HFFc6 (cell line): Measurements from ENCODE around the gene KRTAP5-9. TPM values are rescaled to one million over a fixed set of nuclear protein-coding genes. Genes with fewer than 3 reads are reported as not detected.
"Not testable (repeated sequence)": the region's sequence is repeated elsewhere in the genome, so short reads cannot be mapped to it uniquely, and the experiment has no call there.

ENCODE experiments used
- DNase-seq: peaks from one replicate; pipeline ENCODE4 v3.0.0-alpha.2; 2018
- H3K27ac Mint-ChIP-seq: 2 replicates; pipeline ENCODE4 v1.8.0; 2020; ENCODE audit warnings: mild to moderate bottlenecking, mixed read lengths
- H3K27me3 Mint-ChIP-seq: 2 replicates; pipeline ENCODE4 v1.8.0; 2021; ENCODE audit warnings: mild to moderate bottlenecking, moderate library complexity, mixed read lengths; ENCODE audit not compliant: insufficient read depth
- H3K36me3 Mint-ChIP-seq: 2 replicates; pipeline ENCODE4 v1.8.0; 2021; ENCODE audit warnings: low read depth, mixed read lengths
- H3K4me1 Mint-ChIP-seq: 2 replicates; pipeline ENCODE4 v1.8.0; 2020; ENCODE audit warnings: low read depth, mixed read lengths
- H3K4me3 Mint-ChIP-seq: 2 replicates; pipeline ENCODE4 v1.8.0; 2020; ENCODE audit warnings: mild to moderate bottlenecking, moderate library complexity, mixed read lengths
- H3K9me3 Mint-ChIP-seq: 2 replicates; pipeline ENCODE4 v1.8.0; 2020; ENCODE audit warnings: mild to moderate bottlenecking, mixed read lengths
- total RNA-seq, 6 experiments: library from RNA; stranded (reverse); fragmentation: NEBNext Ultra II Directional; extraction: Animal tissue kit (Norgen Biotek cat#: 25700); gene quantifications; 2 replicates in 1 of 6; 3 replicates in 5 of 6; pipeline ENCODE4 v1.2.3, GENCODE V29; 2021
- TF ChIP-seq, protein P1 (sequence below): fragments of 200-600 bp; sonication (generic); IDR thresholded peaks from 2 replicates; pipeline ENCODE4 v1.5.0; 2021; ENCODE audit warnings: antibody characterized with exemption, mild to moderate bottlenecking

The KRTAP5-9 gene
- total RNA-seq, 6 experiments from 2014 or later = 0.26 TPM; not detected in 5

GRCh38 chr11:71577469-71578004, 29.3 kb downstream of the KRTAP5-9 start:
- DNase-seq = no peak
- Mint-ChIP-seq H3K27me3 (peaks cover 21% of the 10 kb centered on the region), H3K27ac (no peak overlapping the region)

DNA sequence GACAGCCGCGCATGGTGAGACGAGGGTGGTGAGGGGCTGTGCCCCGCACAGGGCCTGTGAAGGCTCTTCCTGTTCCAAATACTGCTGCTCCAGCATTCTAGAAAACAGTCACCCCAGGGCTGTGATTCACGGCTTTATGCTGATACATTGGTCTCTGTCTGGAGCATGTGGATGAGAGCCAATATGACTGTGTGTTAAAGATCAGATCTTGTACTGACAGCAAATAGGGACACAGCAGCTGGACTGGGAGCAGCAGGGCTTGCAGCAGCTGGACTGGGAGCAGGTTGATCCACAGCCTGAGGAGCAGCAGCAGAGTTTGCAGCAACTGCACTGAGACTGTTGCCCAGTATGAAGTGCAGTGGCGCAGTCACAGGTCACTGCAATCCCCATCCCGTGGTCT, 31.3 kb downstream of the KRTAP5-9 start:
- DNase-seq = peak; percentile 43
- not testable (repeated sequence) for H3K36me3 Mint-ChIP-seq

More at GRCh38 chr11:71577469-71578004, 29.3 kb downstream of the KRTAP5-9 start:
- H3K36me3 Mint-ChIP-seq = no peaks in the 10 kb centered on the region
- no peak overlapping the region for H3K4me3 Mint-ChIP-seq
- no peaks in the 10 kb centered on the region for H3K9me3 Mint-ChIP-seq
- peaks cover 21% of the 10 kb centered on the region for H3K4me1 Mint-ChIP-seq
- TF ChIP-seq, protein P1, sequence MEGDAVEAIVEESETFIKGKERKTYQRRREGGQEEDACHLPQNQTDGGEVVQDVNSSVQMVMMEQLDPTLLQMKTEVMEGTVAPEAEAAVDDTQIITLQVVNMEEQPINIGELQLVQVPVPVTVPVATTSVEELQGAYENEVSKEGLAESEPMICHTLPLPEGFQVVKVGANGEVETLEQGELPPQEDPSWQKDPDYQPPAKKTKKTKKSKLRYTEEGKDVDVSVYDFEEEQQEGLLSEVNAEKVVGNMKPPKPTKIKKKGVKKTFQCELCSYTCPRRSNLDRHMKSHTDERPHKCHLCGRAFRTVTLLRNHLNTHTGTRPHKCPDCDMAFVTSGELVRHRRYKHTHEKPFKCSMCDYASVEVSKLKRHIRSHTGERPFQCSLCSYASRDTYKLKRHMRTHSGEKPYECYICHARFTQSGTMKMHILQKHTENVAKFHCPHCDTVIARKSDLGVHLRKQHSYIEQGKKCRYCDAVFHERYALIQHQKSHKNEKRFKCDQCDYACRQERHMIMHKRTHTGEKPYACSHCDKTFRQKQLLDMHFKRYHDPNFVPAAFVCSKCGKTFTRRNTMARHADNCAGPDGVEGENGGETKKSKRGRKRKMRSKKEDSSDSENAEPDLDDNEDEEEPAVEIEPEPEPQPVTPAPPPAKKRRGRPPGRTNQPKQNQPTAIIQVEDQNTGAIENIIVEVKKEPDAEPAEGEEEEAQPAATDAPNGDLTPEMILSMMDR = no peak

GRCh38 chr11:71580057-71581003, 32.1 kb downstream of the KRTAP5-9 start:
- Mint-ChIP-seq H3K27ac (no peak overlapping the region), H3K4me3 (no peak overlapping the region)

More for the DNA sequence above, 31.3 kb downstream of the KRTAP5-9 start:
- H3K9me3 Mint-ChIP-seq, H3K27ac Mint-ChIP-seq, H3K4me3 Mint-ChIP-seq: not testable (repeated sequence)
- Mint-ChIP-seq H3K4me1 (peaks cover 21% of the 10 kb centered on the region), H3K27me3 (peaks cover 16% of the 10 kb centered on the region)

GRCh38 chr11:71581826-71582225, 33.6 kb downstream of the KRTAP5-9 start:
- Mint-ChIP-seq H3K36me3 (no peaks in the 10 kb centered on the region), H3K27ac (no peak overlapping the region), H3K4me1 (peaks cover 21% of the 10 kb centered on the region), H3K9me3 (no peaks in the 10 kb centered on the region), H3K27me3 (peaks cover 18% of the 10 kb centered on the region), H3K4me3 (no peak overlapping the region)
- no peak for DNase-seq
- TF ChIP-seq, protein P1 = no peak

More at GRCh38 chr11:71580057-71581003, 32.1 kb downstream of the KRTAP5-9 start:
- Mint-ChIP-seq H3K27me3 (peaks cover 14% of the 10 kb centered on the region), H3K9me3 (no peaks in the 10 kb centered on the region), H3K36me3 (no peaks in the 10 kb centered on the region), H3K4me1 (peaks cover 21% of the 10 kb centered on the region)
- DNase-seq = peak; percentile 67
- TF ChIP-seq, protein P1 = peak; percentile 88

DNA sequence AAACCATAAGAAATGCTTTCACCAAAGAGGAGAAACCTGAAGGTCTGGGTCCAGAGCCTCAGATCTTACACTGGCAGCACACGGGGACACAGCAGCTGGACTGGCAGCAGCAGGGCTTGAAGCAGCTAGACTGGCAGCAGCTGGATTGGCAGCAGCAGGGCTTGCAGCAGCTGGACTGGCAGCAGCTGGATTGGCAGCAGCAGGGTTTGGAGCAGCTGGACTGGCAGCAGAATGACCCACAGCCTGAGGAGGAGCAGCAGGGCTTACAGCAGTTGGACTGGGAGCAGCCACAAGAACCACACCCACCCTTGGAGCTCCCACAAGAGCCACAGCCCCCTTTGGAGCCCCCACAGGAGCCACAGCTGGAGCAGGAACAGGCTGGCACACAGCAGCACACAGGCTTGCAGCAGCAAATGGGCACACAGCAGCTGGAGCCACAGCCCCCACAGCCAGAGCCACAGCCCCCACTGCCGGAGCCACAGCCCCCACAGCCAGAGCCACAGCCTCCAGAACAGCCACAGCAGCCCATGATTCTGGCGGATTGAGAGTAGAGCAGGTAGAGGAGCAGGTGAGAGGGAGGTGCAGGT, 34.2 kb downstream of the KRTAP5-9 start, which contains the start of gene KRTAP5-11:
KRTAP5-11 (minus strand) TSS at position 567 of the 587 bp plus-strand sequence; CDS start at position 529, 38 bp downstream.
- peaks cover 21% of the 10 kb centered on the region for H3K4me1 Mint-ChIP-seq
- no peaks in the 10 kb centered on the region for H3K9me3 Mint-ChIP-seq
- TF ChIP-seq, protein P1 = no peak
- no peaks in the 10 kb centered on the region for H3K36me3 Mint-ChIP-seq
- no peak within 1 kb of the TSS for H3K4me3 Mint-ChIP-seq
- no peak within 1 kb of the TSS for H3K27ac Mint-ChIP-seq
- no peak for DNase-seq
- peaks cover 21% of the 10 kb centered on the region for H3K27me3 Mint-ChIP-seq

DNA sequence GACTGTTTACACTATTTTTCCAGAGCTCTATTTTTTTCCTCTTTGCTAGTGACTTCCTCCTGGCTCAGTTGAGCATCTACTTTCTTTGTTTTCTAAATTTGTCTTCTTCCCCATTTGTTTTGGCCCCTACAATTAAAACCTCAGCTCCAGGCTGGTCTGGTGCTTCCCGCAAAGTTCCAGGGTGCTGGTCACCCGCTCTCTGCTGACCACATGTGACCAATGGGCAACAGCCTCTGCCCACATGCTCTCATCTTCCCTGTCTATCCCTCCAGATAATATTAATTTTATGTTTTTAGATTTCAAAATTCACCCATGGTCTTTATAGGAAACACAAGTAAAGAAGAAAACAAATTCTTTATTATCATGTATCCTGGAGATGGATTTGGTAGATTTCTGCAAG, 34.7 kb downstream of the KRTAP5-9 start:
- H3K27me3 Mint-ChIP-seq = peaks cover 21% of the 10 kb centered on the region
- H3K9me3 Mint-ChIP-seq, DNase-seq, H3K27ac Mint-ChIP-seq, H3K4me3 Mint-ChIP-seq, H3K36me3 Mint-ChIP-seq: not testable (repeated sequence)
- peaks cover 21% of the 10 kb centered on the region for H3K4me1 Mint-ChIP-seq

GRCh38 chr11:71585673-71586072, 37.5 kb downstream of the KRTAP5-9 start:
- DNase-seq, H3K4me3 Mint-ChIP-seq, H3K4me1 Mint-ChIP-seq, H3K9me3 Mint-ChIP-seq, H3K36me3 Mint-ChIP-seq, H3K27ac Mint-ChIP-seq: not testable (repeated sequence)
- H3K27me3 Mint-ChIP-seq = peaks cover 27% of the 10 kb centered on the region

DNA sequence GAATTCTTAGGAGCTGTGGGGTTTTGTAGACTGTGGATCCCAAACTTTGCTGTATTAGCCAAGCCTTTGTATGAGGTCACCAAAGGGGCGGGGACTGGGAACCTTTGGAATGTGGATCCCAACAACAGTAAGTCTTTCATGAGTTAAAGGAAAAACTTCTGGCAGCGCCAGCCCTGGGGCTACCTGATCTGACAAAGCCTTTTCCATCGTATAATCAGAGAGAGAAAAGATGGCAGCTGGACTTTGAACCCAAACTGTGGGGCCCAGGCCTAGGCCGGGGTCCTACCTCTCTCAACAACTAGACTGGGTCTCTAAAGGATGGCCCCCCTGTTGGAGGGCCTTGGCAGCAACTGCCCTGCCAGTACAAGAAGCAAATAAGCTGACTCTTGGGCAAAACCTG, 40.1 kb downstream of the KRTAP5-9 start:
- H3K27ac Mint-ChIP-seq, H3K4me3 Mint-ChIP-seq: not testable (repeated sequence)
- H3K27me3 Mint-ChIP-seq = peaks cover 25% of the 10 kb centered on the region

More for the DNA sequence above, 40.1 kb downstream of the KRTAP5-9 start:
- not testable (repeated sequence) for DNase-seq, H3K36me3 Mint-ChIP-seq, H3K4me1 Mint-ChIP-seq, H3K9me3 Mint-ChIP-seq
